RPMI8226 (cell line): ENCODE data around the gene TCP11.

Experiments used
- DNase-seq: peaks from one replicate; pipeline ENCODE4 v3.0.0-alpha.2; 2015

TCP11 gene

DNA sequence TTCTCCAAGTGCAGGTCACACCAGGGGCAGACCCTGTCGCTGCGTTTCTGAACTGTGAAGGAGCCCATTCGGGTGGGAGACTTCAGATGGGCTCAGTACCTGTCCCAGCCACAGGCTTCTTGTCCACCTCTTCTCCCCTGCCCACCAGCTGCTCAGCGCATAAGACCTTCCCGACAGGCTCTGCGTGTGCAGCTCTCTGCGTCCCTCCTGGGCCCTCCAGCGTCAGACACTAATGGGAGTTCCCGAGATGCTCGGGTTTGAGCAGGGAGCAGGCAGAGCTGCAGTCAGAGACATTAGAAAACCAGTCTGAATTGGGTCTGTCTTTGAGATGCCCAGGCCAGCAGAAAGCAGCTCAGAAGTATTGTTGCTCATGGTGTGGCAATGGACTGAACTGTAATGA is 50.4 kb downstream of the TCP11 start:
- DNase-seq = no peak

DNA sequence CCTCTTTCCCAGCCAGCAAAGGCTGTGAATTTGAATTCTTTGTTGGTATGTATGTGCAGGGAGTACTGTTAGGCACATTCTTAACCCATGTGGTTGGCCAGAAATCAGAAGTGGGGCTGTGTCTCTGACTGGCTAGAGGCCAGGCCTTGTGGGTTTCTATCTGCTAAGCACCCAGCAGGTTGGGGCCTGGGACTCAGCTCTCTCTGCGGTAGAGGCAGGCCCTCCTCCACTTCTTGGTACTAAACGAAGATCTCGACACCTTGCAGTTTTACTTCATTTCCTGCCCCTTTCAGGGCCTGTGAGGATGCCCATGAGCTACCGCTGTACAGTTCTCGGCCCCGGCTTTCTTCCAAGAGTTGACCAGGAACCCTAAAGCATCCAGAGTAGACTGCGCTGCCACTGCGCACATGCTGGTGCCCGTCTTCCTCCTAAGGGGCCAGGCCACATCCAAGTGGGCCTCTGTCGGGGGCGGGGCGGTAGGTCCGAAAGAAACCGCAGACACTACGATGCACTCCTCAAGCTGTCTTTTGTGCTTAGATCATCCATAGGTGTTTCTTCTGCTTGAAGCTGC is 51.1 kb downstream of the TCP11 start:
- no peak for DNase-seq

DNA sequence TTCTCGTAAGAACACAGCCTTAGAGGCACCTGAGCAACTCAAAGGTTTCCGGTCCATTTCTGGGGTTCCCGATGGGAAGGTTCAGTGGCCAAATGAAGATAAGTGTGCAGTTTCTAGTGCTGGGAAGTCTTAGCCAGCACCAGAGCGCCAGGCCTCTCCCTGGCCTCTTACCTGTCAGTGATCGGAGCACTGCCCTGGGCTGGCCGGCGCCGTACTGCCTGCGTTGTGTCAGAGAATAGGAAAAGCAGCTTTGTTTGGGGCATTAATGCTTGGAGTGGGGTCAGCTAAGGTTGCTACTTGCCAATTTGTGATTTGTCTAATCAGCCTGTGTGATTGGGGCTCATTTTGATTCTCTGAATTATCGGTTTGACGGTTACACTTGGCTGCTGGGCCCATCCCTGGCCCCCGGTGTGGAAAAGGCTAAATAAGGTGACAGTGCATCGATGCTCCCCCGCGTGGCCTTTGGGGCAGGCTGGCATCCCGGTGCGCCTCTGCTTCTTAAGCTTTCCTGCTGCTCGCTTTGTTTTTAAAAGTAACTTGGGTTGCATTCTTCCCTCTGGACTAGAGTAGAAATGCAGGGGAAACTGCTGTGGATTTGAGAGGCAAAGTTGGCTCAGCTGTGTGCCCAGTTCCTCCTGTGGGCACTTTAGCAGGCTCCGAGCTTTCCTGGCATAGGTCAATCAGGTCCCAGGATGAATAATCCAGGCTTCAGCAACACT is 51.8 kb downstream of the TCP11 start:
- no peak for DNase-seq

DNA sequence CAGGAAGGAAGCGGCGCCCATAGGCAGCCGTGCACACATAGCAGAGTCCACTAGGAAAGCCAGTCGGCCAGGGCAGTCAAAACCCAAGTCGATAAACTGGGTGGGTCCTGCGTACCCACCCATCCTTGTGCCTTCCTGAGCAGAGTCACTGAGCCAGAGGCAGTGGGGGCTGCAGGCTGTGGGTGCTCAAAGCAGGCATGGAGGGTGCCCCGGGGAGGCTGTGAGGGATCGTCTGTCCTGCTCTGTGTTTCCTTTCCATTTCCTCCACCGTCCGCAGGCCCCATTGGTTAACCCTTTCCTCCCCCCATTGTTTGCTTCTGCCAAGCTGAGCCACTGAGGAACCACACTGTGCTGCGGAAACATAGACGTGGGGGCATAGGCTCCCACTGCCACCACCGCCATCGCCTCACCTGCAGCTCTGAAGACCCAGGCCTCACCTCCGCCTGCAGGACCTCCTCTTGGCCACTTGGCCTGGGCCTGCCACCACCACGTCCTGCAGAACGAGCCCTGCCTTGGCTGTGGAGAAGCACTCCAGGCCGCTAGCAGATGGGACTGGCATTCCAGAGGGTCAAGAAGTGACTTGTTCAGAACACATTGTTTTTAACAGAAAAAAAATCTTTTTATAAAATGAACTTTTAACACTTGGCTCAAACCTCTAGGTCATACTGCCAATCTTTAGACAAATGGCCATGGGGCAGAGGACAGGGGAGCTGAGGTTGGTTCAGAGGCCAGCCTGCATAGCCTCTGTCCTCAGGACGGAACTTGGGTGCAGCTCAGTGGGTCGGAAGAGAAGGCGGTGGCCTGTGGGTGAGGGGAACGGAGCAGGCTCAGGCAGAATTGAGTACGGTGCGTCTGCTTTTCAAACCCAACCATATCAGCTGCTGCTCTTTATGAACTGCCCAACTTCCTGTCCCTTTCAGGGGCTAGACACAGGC is 52.6 kb downstream of the TCP11 start:
- DNase-seq = no peak

DNA sequence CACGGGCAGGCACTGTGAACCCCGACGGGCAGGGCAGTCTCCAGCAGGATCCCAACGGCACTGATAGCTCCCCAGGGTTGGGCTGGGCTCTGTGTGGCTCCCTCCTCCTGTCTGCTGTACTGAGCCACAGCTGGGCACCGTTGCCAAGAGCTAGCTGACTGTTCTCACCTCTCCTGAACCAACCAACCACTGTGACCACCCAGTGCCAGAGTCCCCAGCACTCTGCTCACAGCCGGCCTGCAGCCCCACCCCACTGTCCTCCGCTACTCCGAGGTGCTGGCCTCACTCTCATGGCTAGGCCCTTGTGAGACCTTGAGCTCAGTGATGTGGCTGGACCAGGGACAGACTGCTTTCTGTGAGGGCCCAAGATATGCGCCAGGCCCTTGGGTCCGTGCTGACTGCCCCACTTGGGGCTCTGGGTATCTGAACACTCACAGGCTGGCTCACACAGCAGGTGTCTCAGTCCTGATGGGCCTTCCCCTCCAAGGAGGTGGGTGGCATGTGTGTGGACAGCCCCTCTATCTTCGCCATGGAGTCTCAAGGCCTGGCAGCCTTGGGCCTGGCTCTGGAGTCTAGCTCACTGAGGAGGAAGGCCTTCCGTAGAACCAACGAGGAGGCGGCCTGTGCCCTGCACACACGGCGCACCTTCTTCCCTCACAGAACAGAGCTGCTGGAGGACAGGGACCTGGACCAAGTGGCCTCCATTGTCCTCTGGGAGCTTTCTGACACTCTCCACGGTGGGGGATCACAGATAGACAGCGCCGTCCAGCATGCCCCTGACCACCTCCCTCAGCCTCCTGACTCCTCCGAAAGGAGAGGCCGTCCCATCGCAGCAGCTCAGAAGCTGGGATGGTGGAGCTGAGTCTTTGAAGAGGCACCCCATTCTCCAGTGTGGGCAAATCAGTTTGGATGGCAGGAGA is 53.5 kb downstream of the TCP11 start:
- DNase-seq = no peak

DNA sequence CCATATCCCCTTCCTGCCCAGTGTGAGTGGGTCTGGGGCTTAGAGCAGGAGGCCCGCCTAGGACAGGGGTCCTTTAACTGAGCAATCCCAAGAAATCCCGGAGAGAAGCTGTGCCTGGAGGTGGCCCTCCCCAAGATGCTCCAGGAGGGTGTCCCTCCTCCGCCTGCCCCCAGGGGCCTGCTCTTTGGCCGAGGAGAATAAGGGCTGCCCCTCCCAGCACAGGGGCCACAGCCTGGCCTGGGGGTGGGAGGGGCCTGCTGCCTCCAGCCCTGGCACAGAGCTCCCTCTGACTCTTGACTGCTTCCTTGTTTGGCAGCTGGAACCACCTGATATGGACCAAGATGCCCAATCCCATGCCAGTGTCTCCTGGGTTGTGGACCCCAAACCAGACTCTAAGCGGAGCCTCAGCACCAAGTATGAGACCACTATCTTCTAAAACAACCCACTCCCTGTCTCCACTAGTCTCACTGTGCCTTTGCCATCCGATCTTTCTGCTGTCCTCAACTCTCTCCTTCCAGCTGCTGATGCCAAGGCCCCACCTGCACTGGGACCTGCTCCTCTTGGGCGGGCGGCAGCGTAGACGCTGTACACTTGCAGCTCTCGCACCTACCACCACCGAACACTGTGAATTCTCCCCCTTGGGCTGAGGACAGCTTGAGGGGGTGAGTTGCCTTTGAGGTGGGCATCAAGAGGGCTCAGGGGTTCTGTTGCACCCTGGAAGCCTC is 54.3 kb downstream of the TCP11 start:
- DNase-seq = no peak

DNA sequence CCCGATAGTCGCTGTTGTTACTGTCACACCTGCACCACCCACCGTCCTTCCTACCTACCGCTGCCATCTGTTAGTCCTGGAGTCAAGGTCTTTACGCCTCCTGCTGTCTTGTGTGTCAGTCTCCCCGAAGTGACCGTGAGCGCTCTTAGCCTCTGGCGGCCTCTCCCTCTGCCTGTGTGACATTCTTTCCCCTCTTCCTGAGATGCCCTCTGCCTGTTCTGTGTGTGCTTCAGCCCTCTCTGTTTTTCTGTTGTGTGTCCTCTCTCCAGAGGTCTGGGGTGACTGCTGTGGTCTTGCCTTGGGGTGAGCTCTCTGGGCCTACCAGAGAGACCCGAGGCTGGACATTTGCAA is 54.9 kb downstream of the TCP11 start:
- DNase-seq = no peak

DNA sequence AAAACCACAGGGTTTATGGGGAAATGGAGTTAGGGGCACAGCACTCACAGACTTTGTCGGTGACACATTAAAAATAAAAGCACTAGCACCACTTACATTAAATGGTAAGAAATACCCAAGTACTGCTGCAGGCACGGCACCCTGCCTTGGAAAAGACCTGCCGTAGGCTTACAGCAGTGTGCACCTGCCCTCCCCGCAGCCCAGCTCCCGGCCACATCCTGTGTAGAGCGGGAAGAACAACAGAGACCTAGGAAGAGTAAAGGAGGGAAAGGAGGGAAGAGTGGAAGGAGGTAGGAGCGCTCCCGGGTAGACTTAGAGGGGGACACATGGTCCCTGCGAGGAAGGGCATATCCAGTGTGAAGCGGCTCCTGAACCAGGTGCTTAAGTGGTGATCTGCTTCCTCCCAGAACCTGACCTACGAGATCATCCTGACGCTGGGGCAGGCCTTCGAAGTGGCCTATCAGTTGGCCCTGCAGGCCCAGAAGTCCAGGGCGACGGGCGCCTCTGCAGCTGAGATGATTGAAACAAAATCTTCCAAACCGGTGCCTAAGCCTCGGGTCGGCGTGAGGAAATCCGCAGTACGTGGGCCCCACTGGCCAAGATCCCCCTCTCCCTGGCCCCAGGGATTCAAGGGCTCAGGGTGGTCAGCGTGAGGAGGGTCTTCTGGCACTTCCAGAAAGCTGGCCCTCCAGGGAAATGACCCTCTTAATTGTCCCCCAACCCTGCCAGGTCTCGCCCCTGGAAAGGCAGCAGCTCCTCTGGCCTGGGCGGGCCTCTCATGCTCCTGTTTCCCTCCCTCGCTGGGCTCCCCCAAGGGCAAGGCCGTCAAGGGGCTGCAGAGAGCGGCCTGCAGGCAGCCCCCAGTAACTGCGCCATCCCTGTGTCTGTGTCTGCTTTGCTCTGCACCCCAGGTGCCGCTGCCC is 55.5 kb downstream of the TCP11 start:
- no peak for DNase-seq

DNA sequence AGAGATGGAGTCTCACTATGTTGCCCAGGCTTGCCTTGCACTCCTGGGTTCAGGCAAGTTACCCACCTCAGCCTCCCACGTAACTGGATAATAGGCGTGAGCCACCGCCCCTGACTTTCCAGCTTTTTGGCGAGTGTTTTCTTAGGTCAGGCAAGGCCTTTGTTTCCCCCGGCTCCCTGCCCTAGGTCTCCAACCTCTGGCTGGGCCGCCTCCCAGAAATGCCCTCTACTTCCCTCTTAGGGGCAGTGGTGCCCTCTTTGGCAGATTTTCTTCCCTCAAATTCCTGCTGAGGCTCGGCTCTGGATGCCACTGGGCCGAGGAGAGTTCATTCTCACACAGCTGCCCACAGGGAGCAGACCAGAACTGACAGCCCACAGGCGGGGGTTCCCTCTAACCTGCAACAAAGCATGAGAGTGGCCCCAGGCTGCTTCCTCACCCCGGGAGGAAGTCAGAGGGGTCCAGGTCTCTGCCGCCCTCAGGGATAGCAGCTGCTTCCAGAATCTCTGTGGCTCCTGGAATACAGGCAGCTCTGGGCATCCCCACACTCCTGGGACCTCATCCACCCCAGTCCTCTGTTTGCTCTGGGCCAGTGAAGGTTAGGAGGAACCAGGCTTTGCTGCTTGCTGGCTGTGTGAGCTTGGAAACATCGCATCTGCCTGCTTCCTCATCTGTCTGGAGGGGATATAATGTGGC is 56.5 kb downstream of the TCP11 start:
- no peak for DNase-seq

DNA sequence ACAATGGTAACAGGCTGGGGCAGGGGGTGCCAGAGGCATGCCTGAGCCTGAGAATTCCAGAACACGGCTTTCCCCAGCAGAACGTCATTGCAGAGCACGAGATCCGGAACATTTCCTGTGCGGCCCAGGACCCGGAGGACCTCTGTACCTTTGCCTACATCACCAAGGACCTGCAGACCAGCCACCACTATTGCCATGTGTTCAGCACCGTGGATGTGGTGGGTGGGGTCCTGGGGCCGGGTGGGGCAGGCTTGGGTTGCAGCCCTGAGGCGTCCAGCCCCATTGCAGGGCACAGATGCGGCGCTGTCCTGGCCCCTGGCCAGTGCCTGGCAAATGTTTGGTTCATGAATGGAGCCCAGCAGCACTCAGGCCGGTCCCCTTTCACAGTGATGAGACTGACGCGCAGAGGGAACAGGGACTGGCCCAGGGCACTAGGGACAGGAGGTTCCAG is 57.1 kb downstream of the TCP11 start:
- DNase-seq = no peak

DNA sequence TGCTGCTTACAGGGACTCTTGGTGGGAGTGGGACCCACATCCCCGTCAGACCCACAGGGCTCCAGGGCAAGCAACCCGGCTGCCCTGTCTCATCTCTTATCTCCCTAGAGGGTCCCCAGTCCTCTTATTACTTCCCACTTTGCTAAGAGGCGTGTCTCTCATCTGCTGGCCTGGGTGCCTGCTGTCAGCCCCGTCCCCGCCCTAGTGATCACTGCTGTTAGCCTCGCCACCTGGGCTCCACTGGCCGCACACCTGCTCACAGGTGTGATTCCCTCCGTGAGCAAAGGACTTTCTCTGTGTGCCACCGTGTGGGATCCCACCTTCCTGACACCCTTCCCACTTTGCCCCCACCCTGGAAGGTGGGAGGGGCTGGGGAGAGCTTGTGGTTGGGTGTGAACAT is 57.6 kb downstream of the TCP11 start:
- no peak for DNase-seq

DNA sequence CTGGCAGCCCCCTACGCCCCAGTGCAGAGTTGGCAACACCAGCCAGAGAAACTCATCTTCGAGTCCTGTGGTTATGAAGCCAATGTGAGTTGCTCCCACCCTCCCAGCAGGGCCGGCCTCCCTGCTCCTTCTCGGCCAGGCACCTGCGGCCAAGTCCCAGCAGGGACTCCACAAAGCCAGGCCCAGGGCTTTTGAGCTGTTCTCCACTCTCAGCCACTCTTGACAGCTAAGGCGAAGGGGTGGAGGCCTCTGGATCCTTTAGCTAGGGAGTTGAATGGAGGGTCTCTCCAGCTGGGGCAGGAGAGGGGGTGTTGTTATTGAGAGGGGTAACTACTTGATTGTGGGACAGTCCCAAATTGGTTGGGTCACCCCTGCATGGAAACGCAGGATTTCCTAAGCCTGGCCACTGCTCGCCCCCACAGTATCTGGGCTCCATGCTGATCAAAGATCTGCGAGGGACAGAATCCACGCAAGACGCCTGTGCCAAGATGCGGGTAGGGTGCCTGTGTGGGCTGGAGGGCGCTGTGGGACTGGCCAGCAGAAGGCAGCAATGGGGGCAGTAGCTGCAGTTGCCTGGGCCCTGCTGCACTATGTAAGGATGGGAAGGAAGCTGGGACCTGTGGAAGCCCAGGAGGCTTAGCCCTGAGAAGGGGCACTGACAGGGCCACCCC is 58.3 kb downstream of the TCP11 start:
- no peak for DNase-seq

DNA sequence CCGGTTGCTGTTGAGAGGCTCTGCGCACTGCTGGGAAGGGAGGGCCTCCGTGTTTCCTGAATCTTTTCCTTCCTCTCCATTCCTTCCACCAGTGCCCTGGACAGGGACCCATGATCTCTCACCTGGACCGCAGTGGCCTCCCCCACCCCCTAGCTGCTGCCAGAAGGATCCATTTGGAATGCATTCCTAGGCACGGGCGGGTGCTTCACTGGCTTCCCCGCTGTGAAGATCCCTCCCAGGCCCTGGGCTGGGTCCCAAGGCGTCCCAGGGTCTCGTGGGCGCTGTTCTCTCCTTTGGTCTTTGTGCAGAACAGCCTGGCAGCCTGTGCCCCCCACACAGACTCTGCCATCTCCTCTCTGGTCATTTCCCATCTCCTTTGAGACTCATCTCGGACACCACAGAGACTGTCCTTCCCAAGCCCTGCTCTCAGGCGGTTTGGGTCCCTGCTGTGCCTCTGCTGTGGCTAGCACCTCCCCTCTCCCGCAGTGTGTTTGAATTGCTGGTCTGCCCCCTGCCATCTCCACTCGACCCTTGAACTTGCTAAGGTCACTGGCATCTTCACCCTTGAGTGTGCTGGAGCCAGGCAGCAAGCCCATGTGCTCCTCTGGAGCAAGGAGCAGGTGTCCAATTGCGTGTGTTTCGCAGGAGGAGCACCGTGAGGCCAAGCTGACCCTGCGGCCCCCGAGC is 59.0 kb downstream of the TCP11 start:
- no peak for DNase-seq

DNA sequence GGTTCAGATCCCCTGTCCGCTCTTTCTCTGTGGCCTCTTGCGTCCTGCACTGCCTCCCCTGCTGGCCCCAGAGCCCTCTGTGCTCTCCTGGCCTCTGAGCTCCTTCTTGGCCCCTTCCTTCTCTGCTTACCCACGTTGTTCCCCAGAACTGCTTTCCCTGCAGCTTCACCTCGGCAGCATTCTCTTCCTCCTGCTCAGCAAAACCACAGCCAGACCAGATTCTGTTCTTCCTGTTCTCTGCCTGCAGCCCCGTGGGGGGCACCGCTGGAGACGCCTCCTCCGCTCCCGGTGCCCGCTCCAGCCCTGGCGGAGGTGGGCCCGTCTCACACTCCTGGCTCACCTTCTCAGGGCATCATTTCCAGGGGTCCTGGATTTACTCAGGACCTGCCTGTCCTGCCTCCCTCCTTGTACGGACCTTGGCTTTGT is 59.7 kb downstream of the TCP11 start:
- no peak for DNase-seq

DNA sequence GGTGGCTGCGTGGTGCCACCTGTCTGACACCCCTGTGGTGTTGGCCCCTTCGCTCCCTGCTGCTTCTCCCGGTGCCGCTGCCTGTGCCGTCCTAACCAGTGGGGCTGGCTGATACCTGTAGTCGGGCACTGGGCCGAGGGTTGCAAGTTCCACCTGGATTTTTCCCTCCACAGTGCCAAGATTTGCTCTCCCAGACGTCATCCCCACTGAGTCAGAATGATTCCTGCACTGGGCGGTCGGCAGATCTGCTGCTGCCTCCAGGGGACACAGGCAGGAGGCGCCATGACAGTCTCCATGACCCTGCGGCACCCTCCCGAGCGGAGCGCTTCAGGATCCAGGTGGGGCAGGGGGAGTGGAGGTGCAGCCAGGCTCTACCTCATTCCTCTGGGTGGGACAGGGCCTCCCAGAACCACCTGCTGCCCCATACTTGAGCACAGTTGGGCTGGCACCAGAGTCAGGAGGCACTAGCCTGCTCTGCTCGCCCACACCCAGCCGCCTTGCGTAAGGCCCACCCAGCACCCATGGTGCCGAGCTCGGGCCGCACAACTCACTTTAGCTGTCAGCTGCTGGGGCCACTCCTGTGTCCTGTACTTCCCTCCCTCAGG is 60.2 kb downstream of the TCP11 start:
- DNase-seq = no peak

DNA sequence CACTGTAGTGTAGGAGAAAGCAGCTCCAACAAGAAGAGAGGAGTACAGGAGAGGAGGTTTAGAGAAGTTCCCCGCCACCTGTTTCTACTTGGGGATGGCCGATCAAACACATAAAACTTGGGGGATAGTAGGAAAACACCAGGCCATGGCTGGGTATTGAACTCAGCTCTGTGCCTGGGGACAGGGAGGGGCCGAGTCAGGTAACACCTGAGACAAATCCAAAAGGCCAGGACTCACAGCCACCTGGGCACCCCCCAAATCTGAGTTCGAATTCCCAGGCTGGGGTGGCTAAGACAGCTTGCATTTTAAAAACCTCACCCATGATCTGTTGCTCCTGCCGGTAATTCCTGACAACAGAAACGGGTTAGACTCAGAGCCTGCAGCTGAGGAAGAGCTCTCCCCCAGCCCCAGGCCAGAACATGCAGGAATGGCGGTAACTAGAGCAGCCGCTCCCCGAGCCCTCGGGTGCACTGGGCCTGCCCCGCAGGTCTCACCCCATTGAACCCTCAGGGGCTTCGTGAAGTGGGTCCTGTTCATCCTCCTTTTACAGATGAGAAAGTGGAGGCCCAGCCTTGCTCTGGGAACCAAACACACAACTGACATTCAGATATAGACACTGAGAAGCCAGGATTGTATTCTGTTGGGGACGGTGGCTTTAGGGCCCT is 61.0 kb downstream of the TCP11 start:
- no peak for DNase-seq

DNA sequence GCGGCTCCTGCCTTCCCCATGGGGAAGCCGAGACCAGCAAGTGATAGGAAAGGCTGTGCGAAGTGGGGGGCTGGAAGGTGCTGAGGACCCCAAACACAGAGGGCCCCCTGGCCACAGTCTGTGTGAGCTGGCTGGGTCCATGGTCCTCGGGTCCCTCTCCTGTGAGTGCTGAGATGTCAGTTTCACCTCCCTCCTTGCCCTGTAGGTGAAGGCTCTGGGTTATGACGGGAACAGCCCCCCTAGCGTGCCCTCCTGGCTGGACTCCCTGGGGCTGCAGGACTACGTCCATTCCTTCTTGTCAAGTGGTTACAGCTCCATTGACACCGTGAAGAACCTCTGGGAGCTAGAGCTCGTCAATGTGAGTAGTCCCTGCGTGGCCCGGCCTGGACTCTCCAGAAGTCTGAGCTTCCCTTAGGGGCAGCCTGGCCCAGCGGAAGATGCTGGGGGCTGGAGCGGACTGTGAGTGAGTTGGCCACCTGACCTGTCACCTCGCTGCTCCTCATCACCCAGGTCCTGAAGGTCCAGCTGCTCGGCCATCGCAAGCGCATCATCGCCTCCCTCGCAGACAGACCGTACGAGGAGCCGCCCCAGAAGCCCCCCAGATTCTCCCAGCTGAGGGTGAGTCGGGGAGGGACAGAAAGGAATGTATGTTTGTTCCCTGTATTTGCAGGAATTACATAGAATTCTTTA is 61.7 kb downstream of the TCP11 start:
- no peak for DNase-seq
